ENCODE results near the gene EXOC3. TPM values are rescaled to one million over a fixed set of nuclear protein-coding genes. Genes with fewer than 3 reads are reported as not detected.
"Not testable (repeated sequence)": the region's sequence is repeated elsewhere in the genome, so short reads cannot be mapped to it uniquely, and the experiment has no call there.

Gene EXOC3
- total RNA-seq (2014; rRNA removed; shearing (Covaris generic); ENCODE audit: low replicate concordance): 11.3 and 19.4 TPM in 2 replicates

DNA sequence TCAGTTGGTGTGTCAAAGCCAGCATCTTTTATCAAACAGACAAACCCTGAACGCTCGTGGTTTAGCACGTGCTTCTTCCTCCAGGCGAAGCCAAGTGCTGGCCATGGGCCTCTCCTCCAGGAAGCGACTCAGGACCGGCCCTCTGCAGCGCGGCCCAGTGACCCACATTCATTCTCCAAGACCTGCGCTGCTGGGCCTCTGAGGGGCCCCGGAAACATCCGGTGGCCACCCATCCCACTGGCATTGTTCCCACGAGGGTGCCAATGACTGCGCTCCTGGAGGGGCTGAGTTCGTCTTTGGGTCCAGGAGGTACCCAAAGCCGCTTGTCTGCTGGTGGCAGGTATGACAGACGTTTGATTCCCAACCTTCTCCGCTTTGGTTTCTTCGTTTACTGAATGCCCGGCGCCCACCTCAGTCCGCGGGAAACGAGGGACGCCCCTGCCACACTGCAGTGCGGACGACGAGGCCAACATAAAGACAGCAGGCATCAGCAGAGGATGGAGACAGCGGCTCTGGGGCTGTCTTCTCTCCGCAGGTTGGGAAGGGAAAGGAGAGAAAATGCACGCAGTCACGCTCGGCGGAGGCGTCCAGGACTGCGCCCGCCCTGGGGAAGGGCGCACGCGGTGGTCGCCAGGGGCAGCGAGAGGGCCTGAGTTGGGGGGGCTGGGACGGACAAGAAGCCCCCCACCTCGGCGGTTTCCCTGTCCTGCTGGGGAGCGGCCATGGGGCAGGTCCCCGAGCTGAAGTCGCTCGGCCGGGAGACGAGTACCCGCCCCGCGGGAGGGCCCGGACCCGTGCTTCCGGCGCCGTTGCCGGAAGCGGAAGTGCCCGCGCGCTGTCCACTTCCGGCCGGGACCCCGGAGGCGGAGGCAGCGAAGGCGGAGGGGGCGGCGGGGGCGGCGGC is at the start of gene EXOC3:
Gene EXOC3, plus strand, starts transcription at position 842 of the 904 bp plus-strand sequence. CDS start 3,030 bp downstream, outside the sequence.
- DNase-seq: peak; percentile 81
- H3K9me3 ChIP-seq: no peaks in the 10 kb centered on the region
- peaks cover 19% of the 10 kb centered on the region for H3K36me3 ChIP-seq
- H3K27me3 ChIP-seq: no peaks in the 10 kb centered on the region
- peak within 1 kb of the TSS; percentile 89 for H3K4me3 ChIP-seq

DNA sequence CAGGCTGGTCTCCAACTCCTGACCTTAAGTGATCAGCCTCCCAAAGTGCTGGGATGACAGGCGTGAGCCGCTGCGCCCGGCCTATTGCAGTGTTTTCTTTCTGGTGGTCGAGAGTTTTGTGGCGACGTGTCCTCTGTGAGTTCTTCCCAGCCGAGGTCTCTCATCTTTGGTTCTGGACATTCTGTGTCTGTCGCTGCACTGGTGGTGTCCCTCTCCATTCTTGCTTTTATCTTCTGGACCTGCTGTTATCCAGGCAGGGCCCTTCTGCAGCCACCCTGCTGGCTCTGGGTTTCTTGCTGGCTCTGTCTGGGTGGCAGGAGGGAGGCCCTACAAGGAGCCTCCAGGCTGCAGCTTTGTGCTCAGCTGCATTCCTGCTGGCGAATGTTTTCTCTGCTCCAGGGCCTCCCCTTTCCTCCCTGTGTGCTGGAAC is 49.1 kb upstream of the EXOC3 start:
- H3K4me3 ChIP-seq: no peak overlapping the region

DNA sequence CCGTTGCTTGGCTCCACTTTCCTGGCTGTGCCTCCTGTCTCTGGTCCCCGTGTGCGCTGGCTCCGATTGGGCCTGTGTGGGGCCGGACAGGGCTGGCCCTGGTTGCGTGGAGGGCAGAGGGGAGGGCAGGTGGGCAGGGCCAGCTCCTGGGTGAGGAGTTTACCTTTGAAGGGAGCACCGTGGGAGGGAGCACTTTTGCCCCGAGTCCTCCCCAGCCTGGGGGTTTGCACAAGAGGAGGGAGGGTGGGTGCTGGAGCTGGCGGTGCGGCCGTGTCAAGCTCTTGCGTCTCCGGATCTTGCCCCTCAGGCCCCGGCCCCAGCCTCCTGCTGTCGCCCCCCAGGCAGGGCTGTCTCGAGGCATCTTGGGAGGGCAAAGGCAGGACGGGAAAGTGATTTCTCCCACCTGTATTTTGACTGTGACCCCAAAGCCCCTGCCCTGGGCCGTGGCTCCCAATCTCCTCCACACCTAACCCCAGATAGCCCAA is 48.3 kb upstream of the EXOC3 start:
- Histone ChIP-seq H3K36me3 (peaks cover 13% of the 10 kb centered on the region), H3K9me3 (no peaks in the 10 kb centered on the region), H3K27me3 (no peaks in the 10 kb centered on the region), H3K4me3 (no peak overlapping the region)
- no peak for DNase-seq

More for the DNA sequence above, 49.1 kb upstream of the EXOC3 start:
- Histone ChIP-seq H3K27me3 (no peaks in the 10 kb centered on the region), H3K9me3 (no peaks in the 10 kb centered on the region), H3K36me3 (peaks cover 13% of the 10 kb centered on the region)
- no peak for DNase-seq

- H3K27me3 ChIP-seq: no peaks in the 10 kb centered on the region
- peaks cover 10% of the 10 kb centered on the region for H3K36me3 ChIP-seq
- peak; percentile 52 for DNase-seq
- no peaks in the 10 kb centered on the region for H3K9me3 ChIP-seq
- no peak overlapping the region for H3K4me3 ChIP-seq
These were observed 47.6 kb upstream of the EXOC3 start for GRCh38 chr5:395156-395920.

GRCh38 chr5:395921-396530 is 47.0 kb upstream of the EXOC3 start:
- no peaks in the 10 kb centered on the region for H3K27me3 ChIP-seq
- H3K9me3 ChIP-seq: no peaks in the 10 kb centered on the region
- no peak overlapping the region for H3K4me3 ChIP-seq
- H3K36me3 ChIP-seq: peaks cover 10% of the 10 kb centered on the region
- no peak for DNase-seq

- Histone ChIP-seq H3K27me3 (no peaks in the 10 kb centered on the region), H3K9me3 (no peaks in the 10 kb centered on the region), H3K36me3 (peaks cover 15% of the 10 kb centered on the region), H3K4me3 (no peak overlapping the region)
- DNase-seq: no peak
These were observed 46.4 kb upstream of the EXOC3 start for GRCh38 chr5:396531-396961.

- not testable (repeated sequence) for H3K4me3 ChIP-seq, H3K9me3 ChIP-seq, DNase-seq, H3K27me3 ChIP-seq
- H3K36me3 ChIP-seq: peaks cover 20% of the 10 kb centered on the region
These were observed 44.9 kb upstream of the EXOC3 start for GRCh38 chr5:398141-398474.

DNA sequence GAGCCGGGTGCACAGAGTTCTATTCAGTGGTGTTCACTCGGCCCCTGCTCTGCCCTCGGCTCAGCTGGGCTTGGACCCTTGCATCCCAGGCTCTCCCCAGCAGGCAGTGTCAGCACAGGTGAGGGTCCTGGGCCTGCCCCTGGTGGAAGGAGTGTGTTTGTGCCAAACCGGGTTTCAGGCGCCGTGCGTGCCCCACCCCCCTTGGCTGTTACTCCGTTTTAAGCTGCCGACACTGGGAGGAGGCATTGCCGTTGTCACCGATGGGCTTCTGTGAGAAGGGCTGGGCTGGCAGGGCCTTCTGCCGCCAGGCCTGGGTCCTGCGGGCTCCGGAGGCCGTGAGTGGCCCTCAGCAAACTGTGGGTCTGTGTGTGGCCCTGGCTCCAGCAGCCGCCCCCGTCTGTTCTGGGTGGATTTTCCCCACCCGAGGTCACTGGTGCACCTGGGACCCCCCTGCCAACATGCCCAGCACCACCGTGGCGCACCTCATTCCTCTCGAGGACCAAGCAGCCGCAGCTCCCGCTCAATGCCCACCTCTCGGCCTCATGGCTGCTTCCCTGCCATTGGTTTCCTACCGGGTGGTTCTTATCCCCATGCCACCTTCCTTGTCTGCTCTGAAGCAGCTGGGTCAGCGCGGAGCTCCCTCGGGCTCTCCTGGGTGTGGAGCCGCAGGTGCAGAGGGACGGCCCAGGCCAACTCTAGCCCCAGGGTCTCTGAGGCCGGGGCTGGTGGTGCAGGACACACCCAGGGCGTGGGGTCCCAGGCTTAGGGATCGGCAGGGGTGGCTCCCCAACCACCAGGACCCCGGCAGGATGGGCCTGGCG is 44.3 kb upstream of the EXOC3 start:
- H3K9me3 ChIP-seq: no peaks in the 10 kb centered on the region
- H3K4me3 ChIP-seq: no peak overlapping the region
- H3K27me3 ChIP-seq: no peaks in the 10 kb centered on the region
- peaks cover 20% of the 10 kb centered on the region for H3K36me3 ChIP-seq
- DNase-seq: no peak

DNA sequence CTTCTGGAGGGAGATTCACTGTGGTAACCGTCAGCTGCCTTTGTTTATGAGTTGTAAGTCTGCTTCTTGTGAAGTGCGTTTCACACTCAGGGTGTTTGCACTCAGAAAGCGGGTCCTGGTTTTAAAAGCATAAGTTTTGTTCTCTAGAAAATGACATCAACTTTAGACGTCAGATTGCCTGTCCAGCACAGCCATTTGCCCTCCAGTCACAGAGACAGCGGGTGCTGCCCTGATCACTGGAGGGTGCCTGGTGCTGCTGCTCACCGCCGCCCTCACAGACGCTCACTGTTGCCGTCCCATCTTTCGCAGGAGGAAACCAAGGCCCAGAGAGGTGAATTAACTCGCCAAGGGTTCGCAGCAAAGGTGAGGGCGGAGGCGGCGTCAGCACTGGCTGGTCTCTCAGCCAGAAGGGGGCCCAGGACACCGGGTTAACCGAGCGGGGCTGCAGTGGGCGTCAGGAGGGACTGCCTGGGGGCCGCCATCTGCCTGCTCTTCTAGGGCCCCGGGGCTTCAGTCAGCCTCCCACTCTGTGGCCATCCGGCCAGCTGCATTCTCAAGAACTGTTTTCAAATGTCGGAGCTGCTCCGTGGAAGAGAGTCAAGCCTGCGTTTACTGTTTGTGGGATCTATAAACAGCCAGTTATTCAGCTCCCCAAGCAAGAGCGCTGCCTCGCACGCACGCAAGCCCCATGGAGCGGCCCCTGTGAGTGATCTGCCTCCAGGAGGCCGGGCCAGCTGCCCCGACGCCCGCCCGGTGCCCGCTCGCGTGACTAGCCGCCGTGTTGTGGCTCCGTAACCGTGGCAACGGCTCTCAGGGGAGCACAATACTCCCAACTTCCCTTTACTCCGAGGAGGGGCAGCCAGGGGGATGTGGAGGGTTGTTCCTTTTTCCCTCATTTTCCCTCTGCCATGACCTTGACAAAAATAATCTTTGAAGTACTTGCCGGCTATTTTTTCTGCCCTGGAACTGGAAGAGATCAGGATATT is 43.4 kb upstream of the EXOC3 start:
- H3K36me3 ChIP-seq: peaks cover 23% of the 10 kb centered on the region
- no peaks in the 10 kb centered on the region for H3K27me3 ChIP-seq
- peak; percentile 99 for DNase-seq
- no peaks in the 10 kb centered on the region for H3K9me3 ChIP-seq
- H3K4me3 ChIP-seq: peak overlapping the region; percentile 20

- Histone ChIP-seq H3K9me3 (no peaks in the 10 kb centered on the region), H3K4me3 (peak overlapping the region; percentile 20), H3K36me3 (peaks cover 24% of the 10 kb centered on the region), H3K27me3 (no peaks in the 10 kb centered on the region)
- peak; percentile 70 for DNase-seq
These were observed 42.5 kb upstream of the EXOC3 start for GRCh38 chr5:400282-401145.

GRCh38 chr5:401146-402034 is 41.6 kb upstream of the EXOC3 start:
- DNase-seq: no peak
- Histone ChIP-seq H3K4me3 (no peak overlapping the region), H3K36me3 (peaks cover 24% of the 10 kb centered on the region), H3K9me3 (no peaks in the 10 kb centered on the region), H3K27me3 (no peaks in the 10 kb centered on the region)

DNA sequence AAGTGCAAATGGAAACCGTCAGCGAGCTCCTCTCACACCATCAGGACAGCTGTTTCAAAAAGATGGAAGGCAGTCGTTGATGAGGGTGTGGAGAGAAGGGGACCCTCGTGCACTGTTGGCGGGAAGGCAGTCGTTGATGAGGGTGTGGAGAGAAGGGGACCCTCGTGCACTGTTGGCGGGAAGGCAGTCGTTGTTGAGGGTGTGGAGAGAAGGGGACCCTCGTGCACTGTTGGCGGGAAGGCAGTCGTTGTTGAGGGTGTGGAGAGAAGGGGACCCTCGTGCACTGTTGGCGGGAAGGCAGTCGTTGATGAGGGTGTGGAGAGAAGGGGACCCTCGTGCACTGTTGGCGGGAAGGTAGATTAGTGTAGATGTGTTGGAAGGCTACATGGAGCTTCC is 40.8 kb upstream of the EXOC3 start:
- H3K4me3 ChIP-seq, H3K9me3 ChIP-seq, DNase-seq, H3K27me3 ChIP-seq: not testable (repeated sequence)
- peaks cover 24% of the 10 kb centered on the region for H3K36me3 ChIP-seq

- no peak for DNase-seq
These were observed 40.2 kb upstream of the EXOC3 start for GRCh38 chr5:402615-403359.

More at GRCh38 chr5:402615-403359, 40.2 kb upstream of the EXOC3 start:
- no peaks in the 10 kb centered on the region for H3K27me3 ChIP-seq
- peaks cover 24% of the 10 kb centered on the region for H3K36me3 ChIP-seq
- H3K4me3 ChIP-seq: no peak overlapping the region
- no peaks in the 10 kb centered on the region for H3K9me3 ChIP-seq

Data from MG63 (cell line).